Prostate gland (tissue), 2 donors: ENCODE measurements around the gene KRT85. TPM values are rescaled to one million over a fixed set of nuclear protein-coding genes. Genes with fewer than 3 reads are reported as not detected.

Source experiments
- DNase-seq: peaks from one replicate; pipeline ENCODE4 v3.0.0-alpha.2; 2019; ENCODE audit warnings: low spot score
- H3K27ac ChIP-seq, 2 donors: fragments of 200-600 bp; sonication (generic); 2 replicates each; pipeline ENCODE4 v1.5.1; 2017 to 2019
- H3K27me3 ChIP-seq: fragments of 200-600 bp; sonication (generic); replicated peaks from 2 replicates; pipeline ENCODE4 v1.5.1; 2019; ENCODE audit not compliant: insufficient read depth
- H3K36me3 ChIP-seq, 2 donors: fragments of 200-600 bp; sonication (generic); 1 replicate in 1 of 2; 2 replicates in 1 of 2; pipeline versions ENCODE4 v1.5.1 to v1.8.1; 2017 to 2019
- H3K4me1 ChIP-seq: fragments of 200-600 bp; sonication (generic); replicated peaks from 2 replicates; pipeline ENCODE4 v1.5.1; 2019
- H3K4me3 ChIP-seq, 2 donors: fragments of 200-600 bp; sonication (generic); 2 replicates each; pipeline ENCODE4 v1.5.1; 2017 to 2019
- H3K9me3 ChIP-seq: fragments of 200-600 bp; sonication (generic); 2 replicates; pipeline ENCODE4 v1.5.1; 2017
- POLR2A ChIP-seq: fragments of 450-650 bp; IDR thresholded peaks from one replicate; pipeline ENCODE4 v1.6.1; 2016; ENCODE audit warnings: antibody characterized with exemption, mild to moderate bottlenecking
- POLR2AphosphoS5 ChIP-seq: sonication (generic); formaldehyde crosslinking; IDR thresholded peaks from one replicate; pipeline ENCODE4 v1.6.1; 2017; ENCODE audit warnings: antibody characterized with exemption
- WGBS: methylation state at CpG from one replicate; pipeline ENCODE4 v1.1.5; 2018; 5-methylcytosine and 5-hydroxymethylcytosine counted together
- intact Hi-C: fragments of 100-400 bp; cut with DNase I; formaldehyde crosslinking; loops from one replicate; pipeline ENCODE4 v1.14.2; 2022
- total RNA-seq, 2 donors: library from RNA; depleted of rRNA; stranded (reverse); fragments of >200 nt; gene quantifications; one replicate each; pipeline ENCODE4 v1.1.0, GENCODE V29; 2016
- TF ChIP-seq, protein P1 (sequence below), 4 experiments: fragments of 200-600 bp in 2 of 4; fragments of 450-650 bp in 2 of 4; sonication (generic) in 2 of 4; IDR thresholded peaks; 1 replicate in 3 of 4; 2 replicates in 1 of 4; pipeline ENCODE4 v1.5.1; 2016 to 2019; ENCODE audit warnings: antibody characterized with exemption in 4 of 4, mild to moderate bottlenecking in 2 of 4, moderate library complexity in 2 of 4

Gene KRT85
- total RNA-seq, 2 donors from 2014 or later: not detected

GRCh38 chr12:52341066-52341580, 26.2 kb downstream of the KRT85 start:
- TF ChIP-seq, protein P1, sequence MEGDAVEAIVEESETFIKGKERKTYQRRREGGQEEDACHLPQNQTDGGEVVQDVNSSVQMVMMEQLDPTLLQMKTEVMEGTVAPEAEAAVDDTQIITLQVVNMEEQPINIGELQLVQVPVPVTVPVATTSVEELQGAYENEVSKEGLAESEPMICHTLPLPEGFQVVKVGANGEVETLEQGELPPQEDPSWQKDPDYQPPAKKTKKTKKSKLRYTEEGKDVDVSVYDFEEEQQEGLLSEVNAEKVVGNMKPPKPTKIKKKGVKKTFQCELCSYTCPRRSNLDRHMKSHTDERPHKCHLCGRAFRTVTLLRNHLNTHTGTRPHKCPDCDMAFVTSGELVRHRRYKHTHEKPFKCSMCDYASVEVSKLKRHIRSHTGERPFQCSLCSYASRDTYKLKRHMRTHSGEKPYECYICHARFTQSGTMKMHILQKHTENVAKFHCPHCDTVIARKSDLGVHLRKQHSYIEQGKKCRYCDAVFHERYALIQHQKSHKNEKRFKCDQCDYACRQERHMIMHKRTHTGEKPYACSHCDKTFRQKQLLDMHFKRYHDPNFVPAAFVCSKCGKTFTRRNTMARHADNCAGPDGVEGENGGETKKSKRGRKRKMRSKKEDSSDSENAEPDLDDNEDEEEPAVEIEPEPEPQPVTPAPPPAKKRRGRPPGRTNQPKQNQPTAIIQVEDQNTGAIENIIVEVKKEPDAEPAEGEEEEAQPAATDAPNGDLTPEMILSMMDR (IDR thresholded peaks at IDR 0.05): no peak
- peak; percentile 19 for TF ChIP-seq POLR2AphosphoS5

GRCh38 chr12:52338241-52338960, 28.9 kb downstream of the KRT85 start:
- Histone ChIP-seq H3K36me3 (no peaks in the 10 kb centered on the region), H3K4me3 (no peak overlapping the region), H3K4me1 (no peaks in the 10 kb centered on the region), H3K27ac (no peak overlapping the region), H3K9me3 (no peaks in the 10 kb centered on the region), H3K27me3 (no peaks in the 10 kb centered on the region)
- no peak for TF ChIP-seq POLR2AphosphoS5
- TF ChIP-seq POLR2A: no peak
- TF ChIP-seq, protein P1 (IDR thresholded peaks at IDR 0.05): no peak
- no peak for DNase-seq
- intact Hi-C loops: no loop called here
- WGBS: 57% methylated on average over 10 of the region's 10 CpGs

More at GRCh38 chr12:52341066-52341580, 26.2 kb downstream of the KRT85 start:
- 73% methylated on average over 8 of the region's 14 CpGs for WGBS
- peaks cover 2% of the 10 kb centered on the region for H3K4me1 ChIP-seq
- H3K36me3 ChIP-seq: no peaks in the 10 kb centered on the region
- H3K27me3 ChIP-seq: no peaks in the 10 kb centered on the region
- DNase-seq: no peak
- no peak overlapping the region for H3K27ac ChIP-seq
- no peak overlapping the region for H3K4me3 ChIP-seq
- intact Hi-C loops: no loop called here
- no peaks in the 10 kb centered on the region for H3K9me3 ChIP-seq

DNA sequence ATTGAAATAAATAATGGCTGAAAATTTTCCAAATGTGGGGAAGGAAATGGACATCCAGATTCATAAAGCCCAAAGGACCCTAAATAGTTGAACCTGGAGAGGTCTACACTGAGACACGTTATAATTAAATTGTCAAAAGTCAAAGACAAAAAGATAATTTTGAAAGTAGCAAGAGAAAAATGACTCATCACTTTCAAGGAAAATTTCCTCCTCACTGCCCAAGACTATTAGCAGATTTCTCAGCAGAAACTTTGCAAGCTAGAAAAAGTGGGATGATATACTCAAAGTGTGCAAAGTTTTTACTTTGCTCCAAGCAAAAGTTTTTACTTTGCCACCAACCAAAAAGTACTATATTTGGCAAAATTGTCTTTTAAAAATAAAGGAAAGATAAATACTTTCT, 30.2 kb downstream of the KRT85 start:
- DNase-seq: no peak
- Histone ChIP-seq H3K36me3 (no peaks in the 10 kb centered on the region), H3K27ac (no peak overlapping the region), H3K4me3 (no peak overlapping the region), H3K9me3 (no peaks in the 10 kb centered on the region), H3K4me1 (no peaks in the 10 kb centered on the region), H3K27me3 (no peaks in the 10 kb centered on the region)
- TF ChIP-seq POLR2AphosphoS5 (no peak), POLR2A (no peak)
- TF ChIP-seq, protein P1 (IDR thresholded peaks at IDR 0.05): no peak
- WGBS: 54% methylated on average over 1 of the region's 1 CpG
- intact Hi-C loops: no loop called here

- Histone ChIP-seq H3K36me3 (no peaks in the 10 kb centered on the region), H3K9me3 (no peaks in the 10 kb centered on the region), H3K27me3 (no peaks in the 10 kb centered on the region), H3K4me3 (no peak overlapping the region), H3K4me1 (no peaks in the 10 kb centered on the region), H3K27ac (no peak overlapping the region)
- TF ChIP-seq POLR2AphosphoS5: no peak
- TF ChIP-seq POLR2A: no peak
- TF ChIP-seq, protein P1 (IDR thresholded peaks at IDR 0.05): no peak
- intact Hi-C loops: no loop called here
- no peak for DNase-seq
- 77% methylated on average over 2 of the region's 2 CpGs for WGBS
Observed at GRCh38 chr12:52336641-52337040, 30.6 kb downstream of the KRT85 start.

DNA sequence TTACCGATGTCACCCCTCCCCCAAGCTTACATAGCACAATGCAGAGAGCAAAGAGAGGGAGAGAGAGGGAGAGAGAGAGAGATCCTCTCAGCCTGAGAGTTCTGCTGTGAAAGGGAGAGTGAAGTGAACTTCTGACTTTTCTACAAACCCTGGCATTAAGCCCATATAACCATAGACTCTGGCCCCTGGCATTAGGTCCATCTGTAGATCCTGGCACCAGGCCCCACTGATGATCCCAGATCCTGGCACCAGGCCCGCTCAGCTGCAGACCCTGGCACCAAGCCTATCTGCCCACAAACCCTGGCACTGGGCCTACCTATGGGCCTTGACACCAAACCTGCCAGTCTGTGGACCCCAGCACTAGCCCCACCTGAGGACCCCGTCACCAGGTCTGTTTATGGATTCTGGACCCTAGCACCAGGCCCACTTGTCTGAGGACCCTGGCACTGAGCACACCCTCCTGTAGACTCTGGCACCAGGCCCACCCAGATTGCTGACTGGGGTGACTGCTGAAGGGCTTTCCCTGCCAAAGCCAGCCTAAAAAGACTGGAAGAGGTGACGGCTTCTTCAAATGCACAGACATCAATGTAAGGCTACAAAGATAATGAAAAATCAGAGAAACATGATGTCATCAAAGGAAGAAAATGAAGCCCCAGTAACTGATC, 31.6 kb downstream of the KRT85 start:
- Histone ChIP-seq H3K9me3 (no peaks in the 10 kb centered on the region), H3K27me3 (no peaks in the 10 kb centered on the region), H3K4me3 (no peak overlapping the region), H3K4me1 (no peaks in the 10 kb centered on the region), H3K27ac (no peak overlapping the region), H3K36me3 (no peaks in the 10 kb centered on the region)
- DNase-seq: no peak
- intact Hi-C loops: no loop called here
- TF ChIP-seq POLR2AphosphoS5 (no peak), POLR2A (no peak)
- TF ChIP-seq, protein P1 (IDR thresholded peaks at IDR 0.05): no peak
- 88% methylated on average over 4 of the region's 4 CpGs for WGBS
